HG03066 (cell line): ENCODE data around the gene ADAMTSL3.

Experiments used
- ATAC-seq: cut with Tn5 transposase; IDR thresholded peaks from one replicate; pipeline ENCODE4 v1.9.1; 2021; ENCODE audit warnings: low read depth; ENCODE audit not compliant: unreplicated experiment

ADAMTSL3 gene, protein sequence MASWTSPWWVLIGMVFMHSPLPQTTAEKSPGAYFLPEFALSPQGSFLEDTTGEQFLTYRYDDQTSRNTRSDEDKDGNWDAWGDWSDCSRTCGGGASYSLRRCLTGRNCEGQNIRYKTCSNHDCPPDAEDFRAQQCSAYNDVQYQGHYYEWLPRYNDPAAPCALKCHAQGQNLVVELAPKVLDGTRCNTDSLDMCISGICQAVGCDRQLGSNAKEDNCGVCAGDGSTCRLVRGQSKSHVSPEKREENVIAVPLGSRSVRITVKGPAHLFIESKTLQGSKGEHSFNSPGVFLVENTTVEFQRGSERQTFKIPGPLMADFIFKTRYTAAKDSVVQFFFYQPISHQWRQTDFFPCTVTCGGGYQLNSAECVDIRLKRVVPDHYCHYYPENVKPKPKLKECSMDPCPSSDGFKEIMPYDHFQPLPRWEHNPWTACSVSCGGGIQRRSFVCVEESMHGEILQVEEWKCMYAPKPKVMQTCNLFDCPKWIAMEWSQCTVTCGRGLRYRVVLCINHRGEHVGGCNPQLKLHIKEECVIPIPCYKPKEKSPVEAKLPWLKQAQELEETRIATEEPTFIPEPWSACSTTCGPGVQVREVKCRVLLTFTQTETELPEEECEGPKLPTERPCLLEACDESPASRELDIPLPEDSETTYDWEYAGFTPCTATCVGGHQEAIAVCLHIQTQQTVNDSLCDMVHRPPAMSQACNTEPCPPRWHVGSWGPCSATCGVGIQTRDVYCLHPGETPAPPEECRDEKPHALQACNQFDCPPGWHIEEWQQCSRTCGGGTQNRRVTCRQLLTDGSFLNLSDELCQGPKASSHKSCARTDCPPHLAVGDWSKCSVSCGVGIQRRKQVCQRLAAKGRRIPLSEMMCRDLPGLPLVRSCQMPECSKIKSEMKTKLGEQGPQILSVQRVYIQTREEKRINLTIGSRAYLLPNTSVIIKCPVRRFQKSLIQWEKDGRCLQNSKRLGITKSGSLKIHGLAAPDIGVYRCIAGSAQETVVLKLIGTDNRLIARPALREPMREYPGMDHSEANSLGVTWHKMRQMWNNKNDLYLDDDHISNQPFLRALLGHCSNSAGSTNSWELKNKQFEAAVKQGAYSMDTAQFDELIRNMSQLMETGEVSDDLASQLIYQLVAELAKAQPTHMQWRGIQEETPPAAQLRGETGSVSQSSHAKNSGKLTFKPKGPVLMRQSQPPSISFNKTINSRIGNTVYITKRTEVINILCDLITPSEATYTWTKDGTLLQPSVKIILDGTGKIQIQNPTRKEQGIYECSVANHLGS (N-terminal part only)

DNA sequence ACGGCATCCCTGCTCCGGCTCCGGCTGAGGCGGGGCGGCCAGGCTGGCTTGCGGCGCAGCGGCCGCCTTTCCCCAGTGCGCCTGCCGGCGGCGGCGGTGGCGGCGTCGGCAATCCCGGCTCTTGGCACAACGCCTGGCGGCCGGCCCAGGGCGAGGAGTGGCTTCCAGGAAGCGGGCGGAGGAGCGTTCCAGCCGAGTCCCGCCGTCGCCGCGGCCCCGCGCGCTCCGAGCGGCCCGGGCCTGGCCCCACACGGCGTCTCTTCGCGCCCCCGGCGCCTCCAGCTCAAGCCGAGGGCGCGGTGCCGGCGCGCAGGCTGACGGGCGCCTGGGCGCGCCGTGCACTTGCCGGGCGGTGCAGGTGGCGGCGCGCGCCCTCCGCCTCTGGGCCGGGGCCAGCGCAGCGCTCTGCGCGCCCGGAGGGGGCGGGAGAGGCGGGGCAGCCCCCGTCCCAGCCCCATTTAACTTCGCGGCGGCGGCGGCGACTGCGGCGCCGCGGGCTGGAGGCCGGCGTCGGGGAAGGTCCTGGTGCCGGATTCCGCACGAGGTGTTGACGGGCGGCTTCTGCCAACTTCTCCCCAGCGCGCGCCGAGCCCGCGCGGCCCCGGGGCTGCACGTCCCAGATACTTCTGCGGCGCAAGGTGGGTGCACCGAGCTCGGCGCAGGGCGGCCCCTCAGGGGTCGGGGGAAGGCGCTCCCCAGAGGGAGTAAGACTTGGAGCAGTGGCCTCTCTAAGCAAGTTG is at the start of gene ADAMTSL3:
ADAMTSL3 (plus strand) TSS at position 485 of the 740 bp plus-strand sequence. CDS start 1,639 bp downstream, outside the sequence.
- no peak for ATAC-seq

DNA sequence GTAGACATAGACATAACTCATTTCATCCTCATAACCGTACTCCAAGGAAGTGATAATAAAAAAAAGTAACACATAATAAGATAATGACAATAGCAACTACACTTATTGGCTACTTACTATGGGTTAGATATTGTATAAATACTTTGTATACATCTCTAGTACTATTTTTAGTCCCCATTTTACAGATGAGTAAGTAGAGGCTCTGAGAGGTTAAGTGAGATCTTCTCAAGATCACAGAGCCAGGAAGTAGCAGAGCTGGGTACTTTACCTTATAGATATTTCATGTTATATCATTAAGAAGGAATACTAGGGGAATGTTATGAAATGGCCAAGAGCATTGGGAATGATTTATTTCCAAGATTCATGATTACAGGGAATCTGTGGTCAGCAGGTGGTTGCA is 49.4 kb upstream of the ADAMTSL3 start:
- no peak for ATAC-seq

DNA sequence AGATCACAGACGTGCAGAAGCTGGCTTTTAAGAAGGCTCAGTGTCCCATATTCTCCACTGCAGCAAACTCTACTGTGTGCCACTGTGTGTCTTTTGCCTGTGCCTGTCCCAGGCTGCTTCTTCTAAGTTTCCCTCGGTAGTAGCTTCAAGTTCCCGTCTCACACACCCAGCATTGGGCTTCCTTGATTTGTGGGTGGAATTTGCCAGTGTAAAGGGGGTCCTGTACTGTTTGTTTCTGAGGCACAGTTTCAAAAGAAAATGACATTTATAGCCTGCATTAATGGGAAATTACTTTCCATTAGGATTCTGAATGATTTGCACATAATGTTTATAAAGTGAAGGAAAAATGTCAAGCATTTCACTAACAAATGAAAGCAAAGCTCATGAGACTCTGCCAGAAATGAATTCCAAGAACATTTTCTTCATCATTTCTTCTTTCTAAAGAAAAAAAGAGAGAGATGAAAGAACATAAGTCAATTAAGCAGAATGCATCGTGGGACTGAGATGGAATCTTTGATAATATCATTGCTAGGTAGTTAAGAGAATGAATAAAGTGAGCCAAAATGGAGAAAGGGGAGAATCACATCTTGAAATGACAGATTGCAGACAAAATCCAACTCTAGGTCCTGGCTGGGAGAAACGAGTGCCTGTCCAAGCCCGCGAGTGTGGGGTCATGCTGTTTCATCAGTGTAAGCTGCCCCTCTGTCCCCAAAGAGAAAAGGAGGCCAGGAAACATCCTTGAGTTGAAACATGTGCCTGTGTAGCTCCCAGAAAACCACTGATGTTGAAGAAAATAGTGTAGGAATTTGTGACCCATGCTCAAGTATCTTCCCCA is 48.6 kb upstream of the ADAMTSL3 start:
- ATAC-seq: no peak

DNA sequence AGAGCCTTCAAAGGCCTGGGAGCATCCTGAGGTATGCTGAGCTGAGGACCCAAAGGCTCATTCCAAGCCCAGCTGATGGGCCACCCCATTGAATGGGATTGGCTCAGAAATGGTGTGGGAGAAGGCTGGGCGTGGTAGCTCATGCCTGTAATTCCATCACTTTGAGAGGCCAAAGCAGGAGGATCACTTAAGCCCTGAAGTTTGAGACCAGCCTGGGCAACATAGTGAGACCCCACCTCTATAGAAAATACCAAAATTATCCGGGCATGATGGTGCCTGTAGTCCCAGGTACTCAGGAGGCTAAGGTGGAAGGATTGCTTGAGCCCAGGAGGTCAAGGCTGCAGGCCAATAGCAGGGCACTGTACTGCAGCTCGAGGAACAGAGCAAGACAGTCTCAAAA is 43.8 kb upstream of the ADAMTSL3 start:
- no peak for ATAC-seq

DNA sequence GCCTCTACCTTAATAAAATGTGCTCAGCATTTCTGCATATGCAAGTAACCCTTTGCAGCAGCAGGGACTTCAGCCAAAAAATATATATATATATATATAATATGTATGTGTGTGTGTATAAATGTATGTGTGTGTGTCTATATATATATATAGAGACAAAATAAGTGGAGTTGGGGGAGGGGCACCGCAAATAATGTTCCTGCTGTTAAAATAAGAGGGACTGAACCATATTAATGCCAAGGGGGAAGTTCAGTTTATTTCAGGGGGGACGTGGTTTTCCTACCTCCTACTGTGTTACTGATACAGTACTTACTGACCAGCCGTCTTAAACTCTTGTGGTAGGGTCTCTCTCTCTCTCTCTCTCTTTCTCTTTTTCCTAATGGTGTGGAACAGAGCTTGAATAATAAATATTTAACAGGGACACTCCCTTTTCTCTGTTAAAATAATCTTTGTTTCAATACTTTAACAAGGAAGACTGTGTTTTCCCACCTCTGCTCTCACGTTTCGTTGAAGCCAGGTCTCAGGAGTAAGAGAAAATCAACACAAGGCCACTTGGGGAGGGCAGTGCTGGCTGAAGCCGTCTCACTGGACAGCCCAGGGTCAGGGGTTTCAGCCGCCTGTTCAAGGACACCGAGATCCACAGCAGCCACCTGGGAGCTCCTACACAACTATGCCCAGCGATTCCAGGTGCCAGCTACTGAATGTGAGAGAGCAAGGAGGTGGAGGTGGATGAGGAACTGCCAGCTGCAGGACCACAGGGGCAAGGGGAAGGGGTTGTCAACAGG is 42.8 kb upstream of the ADAMTSL3 start:
- no peak for ATAC-seq

DNA sequence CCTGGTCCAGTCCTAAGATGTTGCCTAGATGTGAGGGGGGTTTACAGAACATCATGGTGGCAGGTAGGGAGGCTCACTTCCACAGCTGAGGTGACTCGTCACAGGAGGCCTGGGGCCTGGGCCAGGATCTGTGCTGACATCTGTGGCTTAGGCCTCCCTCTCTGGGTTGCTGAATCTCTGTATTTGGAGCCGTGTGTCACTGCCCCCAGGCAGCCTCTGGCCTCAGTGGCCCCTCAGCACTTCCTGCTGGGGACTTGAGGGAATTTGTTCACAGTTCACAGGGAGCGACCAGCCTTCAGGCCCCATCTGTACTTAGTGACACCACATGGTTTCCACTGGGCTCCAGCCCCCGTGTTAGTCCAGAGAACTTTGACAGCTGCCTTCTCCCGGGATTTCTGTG is 41.7 kb upstream of the ADAMTSL3 start:
- ATAC-seq: no peak

DNA sequence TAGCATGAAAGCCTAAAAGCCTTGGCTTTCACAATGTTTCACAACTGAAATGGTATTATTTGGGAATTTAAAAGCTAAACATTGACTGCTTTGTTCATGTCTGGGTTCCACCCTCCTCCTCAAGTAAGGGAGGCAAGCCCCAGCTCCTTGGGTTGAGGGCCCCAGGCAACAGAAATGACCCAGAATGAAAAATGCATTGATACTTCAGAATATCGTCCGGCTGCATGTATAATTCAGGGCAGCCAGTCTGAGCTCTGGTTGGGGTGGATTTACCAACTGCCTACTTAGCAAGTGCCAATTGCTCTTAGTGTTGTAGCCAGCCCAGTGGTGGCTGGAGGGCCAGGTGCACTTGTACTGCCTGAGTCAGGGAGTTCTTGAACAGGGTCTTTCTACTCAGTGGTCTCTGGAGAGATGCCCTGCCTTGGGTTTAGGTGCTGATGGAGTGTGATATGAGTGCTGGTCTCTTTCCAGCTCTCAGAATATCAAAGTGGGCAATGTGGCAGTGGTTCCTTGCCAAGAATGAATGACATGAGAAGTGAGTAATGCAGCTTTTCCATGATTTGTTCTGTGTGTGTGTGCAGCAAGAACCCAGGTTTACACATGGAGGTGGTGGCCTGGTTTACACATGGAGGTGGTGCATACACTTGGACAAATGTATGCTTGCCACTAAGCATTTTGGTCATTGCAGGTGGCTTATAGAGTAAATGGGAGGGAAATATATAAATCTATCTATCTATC is 40.9 kb upstream of the ADAMTSL3 start:
- no peak for ATAC-seq

DNA sequence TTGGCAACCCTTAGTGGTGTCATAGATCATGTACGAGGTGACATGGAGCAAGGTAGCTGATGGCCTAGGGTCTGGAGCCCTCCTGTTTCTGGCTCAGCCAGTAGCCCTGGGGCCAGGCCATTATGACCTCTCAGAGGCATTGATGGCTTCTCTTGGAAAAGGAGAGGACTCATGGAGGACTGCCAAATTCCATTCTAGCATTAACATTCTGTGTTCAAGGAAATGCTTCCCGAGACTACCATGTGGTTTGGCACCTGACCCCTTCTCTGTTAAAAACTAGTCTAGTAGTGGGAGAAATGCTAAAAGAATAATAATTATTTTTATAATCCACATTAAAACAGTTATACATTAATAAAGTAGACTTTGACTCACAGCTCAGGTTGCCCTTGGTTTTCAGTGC is 40.2 kb upstream of the ADAMTSL3 start:
- ATAC-seq: no peak

DNA sequence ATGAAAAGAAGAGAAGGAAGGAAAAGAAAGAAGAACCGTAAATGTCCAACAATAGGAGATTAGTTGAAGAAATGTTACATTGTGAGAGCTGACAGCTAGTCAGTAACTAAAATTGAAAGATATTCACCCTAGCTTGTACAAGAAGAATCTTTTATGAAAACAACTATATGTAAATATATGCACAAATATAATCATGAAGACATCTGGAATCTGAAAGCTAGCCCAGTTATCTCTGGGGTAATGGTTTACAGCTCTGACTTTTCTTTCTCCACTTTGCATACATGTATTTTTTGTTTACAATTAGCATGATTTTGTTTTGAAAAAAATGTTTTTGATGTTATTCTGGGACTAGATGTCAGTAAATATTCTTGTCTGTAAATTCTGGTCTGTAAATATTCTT is 37.1 kb upstream of the ADAMTSL3 start:
- no peak for ATAC-seq

DNA sequence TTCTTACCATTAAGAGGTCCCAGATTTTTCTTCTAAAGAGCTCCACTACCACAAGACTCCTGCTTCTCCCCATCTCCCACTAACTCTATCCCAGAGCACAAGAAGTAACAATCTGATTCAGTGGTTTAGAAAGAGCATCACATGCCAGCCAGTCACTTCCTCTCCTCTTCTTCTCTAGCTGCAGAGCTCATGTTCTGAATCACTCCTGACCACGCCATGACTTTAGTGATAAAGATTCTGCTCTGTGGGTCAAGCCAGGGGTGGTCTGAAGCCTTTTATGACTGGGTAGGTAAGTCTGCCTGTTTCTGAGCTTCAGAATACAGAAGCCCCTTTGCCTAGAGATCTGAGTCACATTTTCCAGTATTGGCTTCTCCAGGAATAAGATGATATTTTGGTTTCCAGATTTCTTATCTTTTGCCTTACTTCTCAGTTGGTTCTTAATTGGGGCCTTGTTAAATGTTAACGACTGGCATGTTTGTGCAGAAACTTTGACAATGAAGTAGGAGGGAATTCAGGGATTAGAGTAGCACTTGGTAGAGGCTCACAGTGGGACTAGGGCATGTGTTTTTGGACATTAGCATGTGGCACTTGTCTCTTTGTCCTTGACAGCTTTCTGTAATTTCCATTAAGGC is 27.6 kb upstream of the ADAMTSL3 start:
- no peak for ATAC-seq

DNA sequence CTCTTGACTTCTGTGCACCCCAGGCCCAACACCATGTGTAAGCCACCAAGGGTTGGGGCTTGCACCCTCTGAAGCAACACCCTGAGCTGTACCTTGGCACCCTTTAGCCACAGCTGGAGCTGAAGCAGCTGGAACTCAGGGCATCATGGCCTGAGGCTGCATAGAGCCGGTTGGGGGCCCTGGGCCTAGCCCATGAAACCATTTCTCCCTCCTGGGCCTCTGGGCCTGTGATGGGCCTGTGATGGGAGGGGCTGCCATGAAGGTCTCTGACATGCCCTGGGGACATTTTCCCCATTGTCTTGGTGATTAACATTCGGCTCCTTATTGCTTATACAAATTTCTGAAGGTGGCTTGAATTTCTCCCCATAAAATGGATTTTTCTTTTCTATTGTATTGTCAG is 22.4 kb upstream of the ADAMTSL3 start:
- no peak for ATAC-seq

DNA sequence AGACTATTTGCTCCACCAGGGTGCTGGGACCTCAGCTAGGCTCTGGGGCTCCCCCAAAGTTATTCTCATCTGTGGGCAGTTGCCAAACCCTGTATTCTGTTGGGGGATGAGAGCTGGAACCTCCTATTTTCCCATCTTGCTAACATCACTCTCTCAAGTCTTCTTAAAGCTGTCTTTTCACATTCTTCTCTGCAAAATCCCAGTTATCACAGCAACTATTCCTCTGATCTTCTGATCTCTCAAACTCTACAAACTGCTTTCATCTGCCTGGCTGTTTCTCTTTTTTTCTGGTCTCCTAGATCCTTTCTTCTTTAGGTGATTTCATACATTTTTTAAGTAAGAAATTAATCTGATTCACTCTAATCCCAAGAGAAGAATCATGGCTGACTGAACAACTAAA is 10.7 kb upstream of the ADAMTSL3 start:
- no peak for ATAC-seq

DNA sequence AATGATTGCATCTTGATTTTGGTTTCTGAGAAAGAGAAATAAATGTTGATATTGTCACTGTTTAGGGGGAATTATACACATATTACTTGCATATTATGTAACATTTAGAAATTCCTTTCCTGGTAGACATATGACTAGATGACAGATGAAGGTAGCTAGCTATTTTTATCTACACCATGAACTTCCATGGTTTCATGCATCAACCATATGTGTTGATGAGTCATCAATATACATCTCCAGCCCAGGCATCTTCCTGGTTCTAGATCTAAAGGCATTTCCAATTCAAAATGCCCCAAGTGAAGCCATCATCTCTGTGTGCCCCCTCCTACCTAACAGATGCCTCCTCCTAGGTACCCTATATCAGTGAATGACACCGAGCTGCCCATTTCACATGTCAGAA is 9.5 kb upstream of the ADAMTSL3 start:
- no peak for ATAC-seq

DNA sequence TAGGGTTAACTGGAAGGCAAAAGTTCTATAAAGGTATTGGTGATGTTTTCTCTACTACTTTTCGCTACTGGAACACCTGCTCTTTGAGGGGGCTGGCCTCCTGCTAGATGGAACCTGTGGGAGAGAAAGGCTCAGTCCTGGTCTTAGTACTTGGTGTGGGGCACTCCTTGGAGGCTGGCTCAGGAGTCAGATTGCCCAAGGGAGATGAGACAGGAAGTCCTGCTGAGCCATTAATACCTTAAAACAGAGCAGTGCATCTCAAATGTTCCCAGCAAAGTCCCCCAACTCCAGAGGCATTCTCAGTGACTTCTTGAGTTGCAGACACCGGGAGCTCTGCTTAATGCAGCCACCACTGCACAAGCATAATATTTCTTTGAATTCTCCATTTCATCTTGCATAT is 3.1 kb upstream of the ADAMTSL3 start:
- no peak for ATAC-seq

DNA sequence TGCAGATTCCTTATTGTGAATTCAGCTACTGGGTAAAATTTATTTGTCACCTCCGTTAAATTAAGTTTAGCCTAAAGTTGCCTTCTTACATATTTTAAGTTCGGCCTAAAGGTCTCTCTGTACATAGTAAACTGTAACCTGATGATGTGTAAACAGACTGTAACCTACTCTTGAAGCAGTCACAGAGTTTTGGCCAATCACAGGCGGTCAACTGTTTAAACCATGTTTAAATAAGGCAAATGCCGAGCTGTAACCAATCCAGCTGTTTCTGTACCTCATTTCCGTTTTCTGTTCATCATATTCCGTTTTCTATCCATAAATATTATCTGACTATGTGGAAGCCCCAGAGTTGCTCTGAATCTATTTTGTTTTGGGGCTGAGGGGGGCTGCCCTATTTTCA is 2.4 kb upstream of the ADAMTSL3 start:
- no peak for ATAC-seq

DNA sequence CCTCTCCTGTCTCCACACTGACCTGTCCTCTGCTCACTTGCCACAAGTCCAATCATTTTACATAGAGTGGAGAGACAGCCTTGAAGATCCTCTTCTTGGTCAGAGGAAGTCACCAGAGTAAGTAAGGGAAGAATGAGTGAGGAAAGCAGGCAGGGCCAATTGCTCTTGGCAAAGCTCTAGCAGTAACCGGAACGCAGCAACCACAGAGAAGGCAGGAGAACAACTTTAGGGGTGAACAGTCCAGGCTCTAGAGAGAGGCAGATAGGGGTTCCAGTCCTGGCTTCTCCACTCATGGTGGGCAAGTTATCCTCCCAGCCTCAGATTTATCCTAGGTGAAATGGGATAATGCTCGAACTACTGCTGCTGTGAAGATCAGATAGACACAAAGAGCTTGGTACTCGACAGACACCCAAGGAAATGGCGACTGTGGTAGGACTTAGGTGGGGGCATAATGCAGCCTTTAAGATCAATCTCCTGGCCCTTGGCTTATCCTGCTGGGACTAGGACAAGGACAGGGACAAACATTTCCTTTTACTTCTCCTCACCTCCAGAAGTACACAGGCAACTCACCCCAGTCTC is 1.2 kb upstream of the ADAMTSL3 start:
- ATAC-seq: no peak

DNA sequence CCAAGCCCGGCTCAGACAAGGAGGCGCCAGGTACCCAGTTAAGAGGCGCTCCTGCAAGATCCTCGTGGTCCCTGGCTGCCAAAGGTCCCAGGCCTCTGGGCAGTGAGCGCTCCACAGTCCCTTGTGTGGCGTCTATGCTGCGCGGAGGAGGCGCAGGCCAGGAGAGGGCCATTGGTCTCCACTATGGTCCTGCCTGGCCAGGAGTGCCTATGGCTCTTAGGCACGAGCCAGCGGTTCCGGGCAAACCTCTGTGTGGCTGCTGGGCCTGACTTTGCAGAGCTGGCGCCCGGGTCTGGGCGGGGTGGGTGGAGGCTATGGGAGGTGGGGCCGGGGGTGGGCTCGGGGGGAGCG is 660 bp upstream of the ADAMTSL3 start:
- no peak for ATAC-seq
